GM18951 (cell line): ENCODE measurements around the gene DDX49.

Experiments
- POLR2A ChIP-seq: IDR thresholded peaks from 4 replicates; pipeline ENCODE4 v1.6.1; 2011; ENCODE audit warnings: mild to moderate bottlenecking; ENCODE audit not compliant: insufficient read length, insufficient read depth; ENCODE audit errors: extremely low read depth
- in situ Hi-C: fragments of 300-500 bp; cut with MboI; formaldehyde crosslinking; loops from one replicate; pipeline ENCODE4 v1.12.0; 2022; ENCODE audit warnings: low sequenced_read_pairs, mixed read lengths, inconsistent platforms; ENCODE audit not compliant: unreplicated experiment

Gene DDX49

GRCh38 chr19:18919086-18919899 is at the start of gene DDX49, which contains the start of gene COPE:
DDX49 (plus strand) TSS chr19:18919715; CDS start chr19:18919742, 27 bp downstream.
COPE (minus strand) TSS chr19:18919387; CDS start chr19:18919348, 39 bp downstream.
- in situ Hi-C loops: no loop called here
- peak; percentile 91 for TF ChIP-seq POLR2A

GRCh38 chr19:18869781-18870530 is 49.6 kb upstream of the DDX49 start:
- in situ Hi-C loops: no loop called here
- TF ChIP-seq POLR2A: no peak

- TF ChIP-seq POLR2A: no peak
- in situ Hi-C loops: no loop called here
These were observed 48.9 kb upstream of the DDX49 start for GRCh38 chr19:18870531-18871172.

- no peak for TF ChIP-seq POLR2A
- in situ Hi-C loops: no loop called here
These were observed 48.0 kb upstream of the DDX49 start for GRCh38 chr19:18871543-18871942.

GRCh38 chr19:18875726-18876125 is 43.8 kb upstream of the DDX49 start:
- no peak for TF ChIP-seq POLR2A
- in situ Hi-C loops: no loop called here

- no peak for TF ChIP-seq POLR2A
- in situ Hi-C loops: no loop called here
These were observed 42.6 kb upstream of the DDX49 start for GRCh38 chr19:18876865-18877264.

GRCh38 chr19:18878058-18878797 is 41.3 kb upstream of the DDX49 start:
- in situ Hi-C loops: no loop called here
- TF ChIP-seq POLR2A: no peak

GRCh38 chr19:18878858-18879578 is 40.5 kb upstream of the DDX49 start:
- in situ Hi-C loops: no loop called here
- no peak for TF ChIP-seq POLR2A

GRCh38 chr19:18879579-18880373 is 39.7 kb upstream of the DDX49 start:
- TF ChIP-seq POLR2A: no peak
- in situ Hi-C loops: no loop called here

- in situ Hi-C loops: no loop called here
- TF ChIP-seq POLR2A: no peak
These were observed 38.0 kb upstream of the DDX49 start for GRCh38 chr19:18881491-18881890.

GRCh38 chr19:18883526-18884304 is 35.8 kb upstream of the DDX49 start:
- in situ Hi-C loops: no loop called here
- TF ChIP-seq POLR2A: no peak
